ENCODE data around the gene SCAMP1.

DNA sequence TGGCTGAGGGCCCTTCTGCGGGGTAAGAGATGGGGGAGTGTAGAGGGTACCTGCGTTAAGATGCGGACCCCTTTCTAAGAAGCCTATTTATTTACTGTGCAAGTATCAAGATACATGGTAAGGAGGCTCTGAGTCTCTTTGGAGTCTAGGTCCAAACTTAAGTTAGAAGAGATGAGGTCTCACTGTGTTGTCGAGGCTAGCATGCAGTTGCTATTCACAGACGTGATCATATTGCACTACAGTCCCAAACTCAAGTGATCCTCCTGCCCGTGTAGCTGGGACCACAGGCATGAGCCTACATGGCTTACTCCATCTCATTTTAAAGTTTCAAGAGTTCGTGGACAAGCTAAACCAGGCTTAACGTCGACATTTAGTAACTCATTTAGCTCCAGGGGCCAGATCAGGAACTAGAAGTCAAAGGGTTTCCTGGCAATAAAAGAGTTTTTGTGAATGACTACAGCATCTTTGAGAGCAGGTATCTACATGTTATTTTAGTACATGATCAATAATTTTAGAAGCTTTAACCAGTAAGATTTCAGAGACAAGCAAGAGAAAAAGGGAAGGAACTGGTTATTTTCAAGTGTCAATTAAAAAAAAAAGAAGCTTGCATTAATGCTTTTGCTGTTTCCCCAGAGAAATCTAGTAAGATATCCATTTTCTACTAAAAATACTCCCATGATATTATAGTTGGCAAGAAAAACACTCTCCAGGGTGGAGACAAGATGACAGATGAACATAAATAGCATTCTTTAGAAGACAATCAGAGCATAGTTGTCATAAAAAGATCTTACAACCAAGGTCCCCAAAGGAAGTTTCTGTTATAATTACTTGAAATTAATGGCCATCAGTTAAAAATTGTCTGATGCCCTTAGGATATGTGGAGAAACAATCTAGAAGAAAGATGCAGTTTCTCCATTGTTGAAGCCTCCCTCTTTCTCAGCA lies 141.3 kb downstream of the SCAMP1 start:
- TF ChIP-seq, protein P1, sequence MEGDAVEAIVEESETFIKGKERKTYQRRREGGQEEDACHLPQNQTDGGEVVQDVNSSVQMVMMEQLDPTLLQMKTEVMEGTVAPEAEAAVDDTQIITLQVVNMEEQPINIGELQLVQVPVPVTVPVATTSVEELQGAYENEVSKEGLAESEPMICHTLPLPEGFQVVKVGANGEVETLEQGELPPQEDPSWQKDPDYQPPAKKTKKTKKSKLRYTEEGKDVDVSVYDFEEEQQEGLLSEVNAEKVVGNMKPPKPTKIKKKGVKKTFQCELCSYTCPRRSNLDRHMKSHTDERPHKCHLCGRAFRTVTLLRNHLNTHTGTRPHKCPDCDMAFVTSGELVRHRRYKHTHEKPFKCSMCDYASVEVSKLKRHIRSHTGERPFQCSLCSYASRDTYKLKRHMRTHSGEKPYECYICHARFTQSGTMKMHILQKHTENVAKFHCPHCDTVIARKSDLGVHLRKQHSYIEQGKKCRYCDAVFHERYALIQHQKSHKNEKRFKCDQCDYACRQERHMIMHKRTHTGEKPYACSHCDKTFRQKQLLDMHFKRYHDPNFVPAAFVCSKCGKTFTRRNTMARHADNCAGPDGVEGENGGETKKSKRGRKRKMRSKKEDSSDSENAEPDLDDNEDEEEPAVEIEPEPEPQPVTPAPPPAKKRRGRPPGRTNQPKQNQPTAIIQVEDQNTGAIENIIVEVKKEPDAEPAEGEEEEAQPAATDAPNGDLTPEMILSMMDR (conservative IDR thresholded peaks at IDR 0.05; ENCODE audit: low read length) = no peak
- TF ChIP-seq EZH2phosphoT487 (IDR thresholded peaks at IDR 0.05; ENCODE audit: borderline replicate concordance, low read depth, low read length) = no peak

All from OCI-LY7 (cell line).